ENCODE data around the gene PLAAT2. TPM values are rescaled to one million over a fixed set of nuclear protein-coding genes. Genes with fewer than 3 reads are reported as not detected.
"Not testable (repeated sequence)": the region's sequence is repeated elsewhere in the genome, so short reads cannot be mapped to it uniquely, and the experiment has no call there.

Gene PLAAT2
- total RNA-seq, 1 donor from 2014 or later: not detected

GRCh38 chr11:63548178-63548577, 15.0 kb downstream of the PLAAT2 start:
- peaks cover 0 to 5% of the 10 kb centered on the region in 2 donors for H3K36me3 ChIP-seq
- no peak overlapping the region for H3K4me3 ChIP-seq
- H3K9me3 ChIP-seq: no peaks in the 10 kb centered on the region
- H3K27ac ChIP-seq: no peak overlapping the region
- no peaks in the 10 kb centered on the region for H3K4me1 ChIP-seq
- intact Hi-C loops (cut with DNase I): no loop called here
- H3K27me3 ChIP-seq: no peaks in the 10 kb centered on the region
- DNase-seq (ENCODE audit: low spot score in 2 of 2): peak in 1 of 2 donors; percentile 16
- TF ChIP-seq CTCF (IDR thresholded peaks at IDR 0.05): no peak

GRCh38 chr11:63547061-63547460, 16.1 kb downstream of the PLAAT2 start:
- no peaks in the 10 kb centered on the region for H3K27me3 ChIP-seq
- intact Hi-C loops (cut with DNase I): no loop called here
- no peak overlapping the region for H3K4me3 ChIP-seq
- no peak for TF ChIP-seq CTCF (IDR thresholded peaks at IDR 0.05)
- peaks cover 0 to 5% of the 10 kb centered on the region in 2 donors for H3K36me3 ChIP-seq
- H3K9me3 ChIP-seq: no peaks in the 10 kb centered on the region
- H3K27ac ChIP-seq: no peak overlapping the region
- no peaks in the 10 kb centered on the region for H3K4me1 ChIP-seq
- peak in 1 of 2 donors; percentile 43 for DNase-seq (ENCODE audit: low spot score in 2 of 2)

GRCh38 chr11:63543711-63544110, 19.5 kb downstream of the PLAAT2 start:
- Histone ChIP-seq H3K36me3 (peaks cover 0 to 5% of the 10 kb centered on the region in 2 donors), H3K27me3 (no peaks in the 10 kb centered on the region), H3K9me3 (no peaks in the 10 kb centered on the region), H3K4me1 (no peaks in the 10 kb centered on the region), H3K27ac (no peak overlapping the region), H3K4me3 (no peak overlapping the region)
- DNase-seq (ENCODE audit: low spot score in 2 of 2): no peak
- intact Hi-C loops (cut with DNase I): no loop called here
- TF ChIP-seq CTCF (IDR thresholded peaks at IDR 0.05): no peak

GRCh38 chr11:63542506-63542905, 20.7 kb downstream of the PLAAT2 start:
- intact Hi-C loops (cut with DNase I); H3K27me3 ChIP-seq; H3K4me3 ChIP-seq; H3K36me3 ChIP-seq; DNase-seq (ENCODE audit: low spot score in 2 of 2); H3K4me1 ChIP-seq; H3K9me3 ChIP-seq; H3K27ac ChIP-seq: not testable (repeated sequence)

- no peak for TF ChIP-seq CTCF (IDR thresholded peaks at IDR 0.05)
- H3K9me3 ChIP-seq: no peaks in the 10 kb centered on the region
- H3K4me3 ChIP-seq: peak overlapping the region; percentile 52 to 64
- no peaks in the 10 kb centered on the region for H3K27me3 ChIP-seq
- H3K36me3 ChIP-seq: no peaks in the 10 kb centered on the region
- H3K27ac ChIP-seq: peak overlapping the region; percentile 84 to 94
- intact Hi-C loops (cut with DNase I): loop anchor here (2.0 kb wide), 1 partner anchor 77 kb away; the partner anchor contains the start of gene PLAAT3
- DNase-seq (ENCODE audit: low spot score in 2 of 2): peak; percentile 35 to 86
- peaks cover 7 to 15% of the 10 kb centered on the region in 2 donors for H3K4me1 ChIP-seq
These were observed 25.7 kb downstream of the PLAAT2 start for GRCh38 chr11:63537293-63538101.

- peak in 1 of 2 donors; percentile 65 for DNase-seq (ENCODE audit: low spot score in 2 of 2)
- H3K27ac ChIP-seq: peak within 1 kb of the TSS; percentile 84 to 94
- intact Hi-C loops (cut with DNase I): loop anchor here (2.0 kb wide), 1 partner anchor 78 kb away; the partner anchor contains the start of gene PLAAT3
- no peak for TF ChIP-seq CTCF (IDR thresholded peaks at IDR 0.05)
- no peaks in the 10 kb centered on the region for H3K36me3 ChIP-seq
- no peaks in the 10 kb centered on the region for H3K9me3 ChIP-seq
- H3K27me3 ChIP-seq: no peaks in the 10 kb centered on the region
- peak within 1 kb of the TSS; percentile 52 to 64 for H3K4me3 ChIP-seq
- peaks cover 7 to 19% of the 10 kb centered on the region in 2 donors for H3K4me1 ChIP-seq
These were observed 26.4 kb downstream of the PLAAT2 start, which contains the start of gene PLAAT4 for GRCh38 chr11:63536669-63537292. Gene PLAAT4, plus strand, starts transcription at chr11:63536808. Its CDS starts 61 bp downstream, at chr11:63536869.
